Upper lobe of right lung (tissue), 1 donor: ENCODE measurements around the gene COPS3. TPM values are rescaled to one million over a fixed set of nuclear protein-coding genes. Genes with fewer than 3 reads are reported as not detected.

Experiments used
- ATAC-seq: fragments of 200-7000 bp; cut with Tn5 transposase; one replicate; pipeline ENCODE4 v1.9.1; 2020; ENCODE audit warnings: mild to moderate bottlenecking, moderate library complexity
- DNase-seq: peaks from one replicate; pipeline ENCODE4 v3.0.0-alpha.2; 2020
- H3K27ac ChIP-seq: fragments of 200-600 bp; one replicate; pipeline ENCODE4 v1.8.0; 2022
- H3K27me3 ChIP-seq: fragments of 200-600 bp; one replicate; pipeline ENCODE4 v1.8.0; 2022; ENCODE audit warnings: mild to moderate bottlenecking
- H3K36me3 ChIP-seq: fragments of 200-600 bp; one replicate; pipeline ENCODE4 v1.8.0; 2022
- H3K4me1 ChIP-seq: fragments of 200-600 bp; one replicate; pipeline ENCODE4 v1.8.0; 2022
- H3K4me3 ChIP-seq: fragments of 200-600 bp; one replicate; pipeline ENCODE4 v1.8.0; 2022; ENCODE audit warnings: mild to moderate bottlenecking
- H3K9me3 ChIP-seq: fragments of 200-600 bp; one replicate; pipeline ENCODE4 v1.8.0; 2022
- intact Hi-C: fragments of 100-400 bp; cut with DNase I; formaldehyde crosslinking; loops from one replicate; pipeline ENCODE4 v1.11.0; 2022
- total RNA-seq: library from RNA; stranded (reverse); fragmentation: NEBNext Ultra II Directional; extraction: Animal tissue kit (Norgen Biotek cat#: 25700); gene quantifications from one replicate; pipeline ENCODE4 v1.2.1, GENCODE V29; 2021
- TF ChIP-seq, protein P1 (sequence below): fragments of 200-600 bp; IDR thresholded peaks from one replicate; pipeline ENCODE4 v1.8.0; 2022; ENCODE audit warnings: antibody characterized with exemption
- donor health status: DM: no; HTN: yes; CAD: no; lungs with severe emphysema.

The COPS3 gene
- total RNA-seq, 1 donor from 2014 or later: 47.1 TPM

DNA sequence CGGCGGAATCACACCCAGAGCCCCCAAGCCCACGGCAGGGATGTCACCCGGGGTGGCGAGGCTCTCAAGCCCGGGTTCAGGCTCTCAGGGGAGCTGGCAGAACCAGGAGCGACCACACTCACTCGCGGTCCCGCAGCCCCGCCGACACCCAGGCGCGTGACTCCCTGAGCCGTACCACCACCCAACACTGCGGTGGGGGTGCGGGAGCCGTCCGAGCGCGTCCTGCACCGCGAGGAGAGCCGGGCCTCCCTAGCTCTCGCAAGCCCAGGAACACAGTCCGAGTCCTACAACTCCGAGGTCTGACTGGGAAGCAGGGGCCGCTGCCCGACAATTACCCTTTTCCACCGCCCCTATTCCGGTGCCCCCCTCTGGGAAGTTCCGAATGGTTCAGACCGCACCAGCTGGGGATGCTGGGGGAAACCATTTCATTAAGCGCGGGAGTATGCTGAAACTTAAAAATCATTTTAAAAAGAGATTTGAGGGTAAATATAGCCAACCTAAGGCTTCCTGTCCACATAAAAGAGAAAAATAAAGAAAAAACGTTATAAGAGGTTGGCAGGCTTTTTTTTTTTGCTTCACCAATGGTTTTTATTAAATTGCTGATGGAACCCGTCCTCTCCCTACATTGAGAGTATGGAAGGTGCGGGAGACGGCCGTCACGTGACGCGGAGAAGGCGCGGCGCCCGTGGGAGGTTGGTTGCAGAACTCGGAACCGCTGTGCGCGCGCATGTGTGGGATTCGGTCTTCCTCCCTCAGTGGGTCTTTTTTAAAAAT is 43.8 kb downstream of the COPS3 start, which contains the start of gene FLCN:
Gene FLCN, minus strand, starts transcription at position 143 of the 774 bp plus-strand sequence. CDS start 9,031 bp downstream, outside the sequence.
- no peaks in the 10 kb centered on the region for H3K9me3 ChIP-seq
- TF ChIP-seq, protein P1, sequence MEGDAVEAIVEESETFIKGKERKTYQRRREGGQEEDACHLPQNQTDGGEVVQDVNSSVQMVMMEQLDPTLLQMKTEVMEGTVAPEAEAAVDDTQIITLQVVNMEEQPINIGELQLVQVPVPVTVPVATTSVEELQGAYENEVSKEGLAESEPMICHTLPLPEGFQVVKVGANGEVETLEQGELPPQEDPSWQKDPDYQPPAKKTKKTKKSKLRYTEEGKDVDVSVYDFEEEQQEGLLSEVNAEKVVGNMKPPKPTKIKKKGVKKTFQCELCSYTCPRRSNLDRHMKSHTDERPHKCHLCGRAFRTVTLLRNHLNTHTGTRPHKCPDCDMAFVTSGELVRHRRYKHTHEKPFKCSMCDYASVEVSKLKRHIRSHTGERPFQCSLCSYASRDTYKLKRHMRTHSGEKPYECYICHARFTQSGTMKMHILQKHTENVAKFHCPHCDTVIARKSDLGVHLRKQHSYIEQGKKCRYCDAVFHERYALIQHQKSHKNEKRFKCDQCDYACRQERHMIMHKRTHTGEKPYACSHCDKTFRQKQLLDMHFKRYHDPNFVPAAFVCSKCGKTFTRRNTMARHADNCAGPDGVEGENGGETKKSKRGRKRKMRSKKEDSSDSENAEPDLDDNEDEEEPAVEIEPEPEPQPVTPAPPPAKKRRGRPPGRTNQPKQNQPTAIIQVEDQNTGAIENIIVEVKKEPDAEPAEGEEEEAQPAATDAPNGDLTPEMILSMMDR: peak; percentile 1
- peak; percentile 95 for ATAC-seq
- H3K27ac ChIP-seq: peak within 1 kb of the TSS; percentile 99
- H3K36me3 ChIP-seq: peaks cover 9% of the 10 kb centered on the region
- H3K27me3 ChIP-seq: no peaks in the 10 kb centered on the region
- DNase-seq: peak; percentile 97
- peak within 1 kb of the TSS; percentile 100 for H3K4me3 ChIP-seq
- peaks cover 24% of the 10 kb centered on the region for H3K4me1 ChIP-seq
- intact Hi-C loops: no loop called here

DNA sequence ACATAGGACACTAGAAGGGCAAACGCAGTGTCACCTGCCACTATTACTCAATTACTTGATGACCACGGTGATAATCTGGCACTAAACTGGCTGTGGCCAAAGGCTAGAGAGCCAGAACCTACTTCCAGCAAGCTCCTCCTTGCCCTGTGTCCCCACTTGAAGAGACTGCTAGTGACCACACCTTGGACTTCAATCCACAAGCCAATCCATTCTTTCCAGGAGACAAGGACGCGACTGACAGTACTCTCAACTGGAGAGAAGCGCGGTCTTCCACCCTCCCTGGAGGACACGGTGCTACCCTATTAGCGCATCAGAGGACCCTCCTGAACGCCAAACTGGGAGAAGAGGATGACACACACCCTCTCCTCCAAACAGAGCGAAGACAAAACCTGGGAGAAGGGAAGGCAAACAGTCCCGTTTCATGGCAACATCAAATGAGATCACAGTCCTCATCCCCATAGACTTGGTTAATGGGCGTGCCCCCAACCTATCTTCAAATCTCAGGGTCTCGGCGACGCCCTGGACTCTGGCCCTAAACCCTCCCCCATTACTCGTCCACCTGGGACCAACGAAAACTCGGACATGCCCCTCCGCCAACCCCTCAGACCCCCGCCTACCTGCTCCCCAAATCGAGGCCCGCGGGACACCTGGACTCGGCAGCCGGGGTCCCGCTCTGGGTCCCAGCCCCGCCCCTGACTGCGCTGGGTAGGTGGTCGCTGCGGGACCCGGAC is 44.6 kb downstream of the COPS3 start:
- DNase-seq: no peak
- intact Hi-C loops: no loop called here
- ATAC-seq: peak; percentile 47

GRCh38 chr17:17235212-17236174 is 45.6 kb downstream of the COPS3 start:
- Histone ChIP-seq H3K4me1 (peaks cover 24% of the 10 kb centered on the region), H3K9me3 (no peaks in the 10 kb centered on the region), H3K4me3 (peak overlapping the region; percentile 100), H3K27ac (peak overlapping the region; percentile 99), H3K27me3 (no peaks in the 10 kb centered on the region), H3K36me3 (peaks cover 26% of the 10 kb centered on the region)
- peak; percentile 56 for ATAC-seq
- TF ChIP-seq, protein P1: no peak
- intact Hi-C loops: no loop called here
- DNase-seq: no peak

More for the DNA sequence above, 44.6 kb downstream of the COPS3 start:
- TF ChIP-seq, protein P1: no peak
- H3K9me3 ChIP-seq: no peaks in the 10 kb centered on the region
- peaks cover 24% of the 10 kb centered on the region for H3K4me1 ChIP-seq
- no peaks in the 10 kb centered on the region for H3K27me3 ChIP-seq
- peak overlapping the region; percentile 99 for H3K27ac ChIP-seq
- H3K36me3 ChIP-seq: peaks cover 17% of the 10 kb centered on the region
- H3K4me3 ChIP-seq: peak overlapping the region; percentile 100

- Histone ChIP-seq H3K4me3 (no peak overlapping the region), H3K36me3 (peaks cover 59% of the 10 kb centered on the region), H3K9me3 (no peaks in the 10 kb centered on the region), H3K27ac (no peak overlapping the region), H3K27me3 (no peaks in the 10 kb centered on the region), H3K4me1 (peaks cover 18% of the 10 kb centered on the region)
- TF ChIP-seq, protein P1: no peak
- ATAC-seq: no peak
- DNase-seq: no peak
- intact Hi-C loops: no loop called here
Measured at GRCh38 chr17:17232303-17232621, 48.8 kb downstream of the COPS3 start.

GRCh38 chr17:17231621-17232302 is 49.3 kb downstream of the COPS3 start:
- H3K27me3 ChIP-seq: no peaks in the 10 kb centered on the region
- TF ChIP-seq, protein P1: no peak
- ATAC-seq (no peak), DNase-seq (no peak)
- intact Hi-C loops: no loop called here
- H3K27ac ChIP-seq: no peak overlapping the region
- peaks cover 18% of the 10 kb centered on the region for H3K4me1 ChIP-seq
- peaks cover 64% of the 10 kb centered on the region for H3K36me3 ChIP-seq
- no peaks in the 10 kb centered on the region for H3K9me3 ChIP-seq
- H3K4me3 ChIP-seq: no peak overlapping the region
